ENCODE measurements around the gene SMG7.

DNA sequence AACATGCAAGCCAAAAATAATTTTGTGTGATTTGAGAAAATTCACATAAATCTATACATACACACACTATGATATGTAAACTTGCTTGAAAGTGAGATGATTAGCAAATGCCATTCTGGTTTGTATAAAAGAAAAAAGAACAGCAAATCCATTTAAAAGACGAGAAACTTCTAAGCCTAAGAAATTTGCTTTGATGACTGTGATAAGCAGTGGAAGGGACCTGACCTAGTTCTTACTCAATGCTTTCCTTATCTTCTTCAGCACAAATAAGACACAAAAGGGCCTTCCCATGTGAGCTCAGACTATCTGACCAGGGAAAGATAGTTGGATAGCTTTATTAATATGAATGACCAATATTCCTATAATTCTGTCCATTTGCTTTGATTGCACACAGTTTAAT, 28.8 kb upstream of the SMG7 start:
- TF ChIP-seq CTCF (IDR thresholded peaks at IDR 0.05; ENCODE audit: low read depth, low read length, poor library complexity, severe bottlenecking) = no peak
- no peak for TF ChIP-seq EZH2phosphoT487 (IDR thresholded peaks at IDR 0.05; ENCODE audit: borderline replicate concordance, low read length)
